GM18858 (cell line): Measurements from ENCODE around the gene ZNF277.

Experiments
- ATAC-seq: cut with Tn5 transposase; IDR thresholded peaks from one replicate; pipeline ENCODE4 v1.9.1; 2021; ENCODE audit not compliant: unreplicated experiment

ZNF277 gene, protein sequence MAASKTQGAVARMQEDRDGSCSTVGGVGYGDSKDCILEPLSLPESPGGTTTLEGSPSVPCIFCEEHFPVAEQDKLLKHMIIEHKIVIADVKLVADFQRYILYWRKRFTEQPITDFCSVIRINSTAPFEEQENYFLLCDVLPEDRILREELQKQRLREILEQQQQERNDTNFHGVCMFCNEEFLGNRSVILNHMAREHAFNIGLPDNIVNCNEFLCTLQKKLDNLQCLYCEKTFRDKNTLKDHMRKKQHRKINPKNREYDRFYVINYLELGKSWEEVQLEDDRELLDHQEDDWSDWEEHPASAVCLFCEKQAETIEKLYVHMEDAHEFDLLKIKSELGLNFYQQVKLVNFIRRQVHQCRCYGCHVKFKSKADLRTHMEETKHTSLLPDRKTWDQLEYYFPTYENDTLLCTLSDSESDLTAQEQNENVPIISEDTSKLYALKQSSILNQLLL

DNA sequence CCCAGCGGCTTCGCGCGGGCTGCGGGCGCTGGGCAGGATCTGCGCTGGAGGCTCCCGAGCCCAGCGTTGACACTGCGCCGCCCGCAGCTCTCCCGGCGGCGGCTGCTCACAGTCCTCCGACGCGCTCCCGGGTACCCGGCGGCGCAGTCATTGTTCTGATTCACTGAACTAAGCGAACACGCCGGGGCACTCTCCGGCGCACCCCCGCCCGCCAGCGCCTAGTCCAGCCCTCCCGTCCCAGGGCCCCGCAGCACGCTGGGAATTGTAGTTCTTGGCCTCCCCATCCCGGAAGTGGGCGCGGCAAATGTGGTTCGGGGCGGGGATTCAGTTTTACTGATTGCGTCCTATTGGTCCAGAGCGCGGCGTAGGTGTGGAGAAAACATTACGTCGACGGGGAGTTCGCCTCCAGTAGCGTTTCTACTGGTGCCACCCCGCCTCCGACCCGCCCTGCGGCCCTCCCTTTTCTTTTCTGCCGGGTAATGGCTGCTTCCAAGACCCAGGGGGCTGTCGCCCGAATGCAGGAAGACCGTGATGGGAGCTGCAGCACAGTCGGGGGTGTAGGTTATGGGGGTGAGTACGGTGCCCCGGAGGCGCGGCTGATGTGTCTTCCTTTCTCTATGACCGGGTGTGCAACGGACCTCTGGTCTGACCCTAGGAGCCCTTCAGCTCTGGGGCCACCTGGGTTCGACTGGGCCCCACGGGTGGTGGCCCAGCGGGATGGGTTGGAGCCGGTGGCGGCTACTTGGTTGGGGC lies at the start of gene ZNF277, which contains the start of gene DOCK4:
Gene ZNF277 (plus strand): TSS at position 458 of the 753 bp plus-strand sequence. CDS start 22 bp downstream, at position 480.
Gene DOCK4 (minus strand): TSS at position 162 of the 753 bp plus-strand sequence. CDS start 261 bp downstream, outside the sequence.
- peak; percentile 92 for ATAC-seq

DNA sequence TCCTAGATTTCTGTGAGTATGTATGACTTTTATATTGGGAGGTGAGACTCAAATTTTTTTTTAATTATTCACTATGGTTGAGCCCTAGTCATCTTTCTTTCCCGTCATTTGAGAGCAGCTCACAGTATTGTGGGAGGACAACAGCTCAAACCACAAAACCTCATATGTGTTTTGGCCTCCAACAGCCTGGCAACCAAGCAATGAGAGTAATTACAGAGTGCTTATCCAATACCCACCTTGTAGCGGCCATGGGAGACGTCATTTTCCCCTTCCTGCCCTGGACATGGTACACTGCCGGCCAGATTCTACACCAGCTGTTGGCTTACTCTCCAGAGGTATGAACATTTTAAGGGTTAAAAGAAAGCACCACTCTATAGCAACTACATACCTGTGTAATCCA lies 49.4 kb upstream of the ZNF277 start:
- ATAC-seq = no peak

DNA sequence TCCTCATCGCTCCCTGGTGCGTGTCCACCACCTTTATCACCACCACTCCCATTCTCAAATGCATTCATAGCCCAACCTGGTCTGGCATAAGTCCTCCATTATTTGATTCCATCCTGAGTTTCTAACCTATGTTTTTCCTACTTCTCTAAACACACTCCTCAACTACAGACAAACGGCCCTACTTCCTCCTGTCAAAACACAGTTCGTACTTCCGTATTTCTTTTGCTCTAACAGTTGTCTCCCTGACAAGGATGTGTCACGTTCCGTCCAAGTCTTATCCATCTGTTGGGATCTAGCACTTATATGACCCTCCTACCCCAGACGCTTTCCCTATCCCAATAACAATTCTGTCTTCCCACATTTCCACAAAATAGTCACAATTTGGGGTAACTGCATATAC lies 47.1 kb upstream of the ZNF277 start:
- ATAC-seq = no peak

DNA sequence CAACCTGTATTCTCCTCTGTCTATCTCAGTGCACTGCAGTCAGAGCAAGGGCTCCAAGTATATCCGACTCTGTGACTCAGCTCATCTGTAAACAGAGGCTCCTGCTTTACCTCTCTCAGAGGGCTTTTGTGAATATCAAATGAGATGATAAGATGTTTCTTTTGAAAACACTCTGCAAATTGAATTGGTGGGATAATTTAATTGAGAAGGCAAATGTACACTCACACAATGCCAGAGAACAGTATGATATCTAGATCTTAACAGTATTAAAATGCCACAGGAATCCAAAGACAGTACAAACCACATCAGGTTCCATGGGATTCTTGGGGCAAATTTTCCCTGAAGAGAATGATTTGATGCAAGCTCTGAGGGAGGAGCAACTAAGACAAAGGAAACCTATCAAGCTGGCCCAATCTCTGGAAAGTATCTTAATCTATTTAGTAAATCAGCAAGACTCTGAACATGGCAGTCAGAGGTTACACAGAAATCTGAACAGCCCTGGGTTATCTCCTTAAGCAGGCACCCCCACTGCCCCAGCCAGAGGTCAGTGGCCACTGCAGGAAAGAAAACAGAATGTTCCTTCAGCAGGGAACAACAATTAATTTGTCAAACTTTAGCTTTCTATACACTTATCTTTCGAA lies 46.2 kb upstream of the ZNF277 start:
- ATAC-seq = no peak

DNA sequence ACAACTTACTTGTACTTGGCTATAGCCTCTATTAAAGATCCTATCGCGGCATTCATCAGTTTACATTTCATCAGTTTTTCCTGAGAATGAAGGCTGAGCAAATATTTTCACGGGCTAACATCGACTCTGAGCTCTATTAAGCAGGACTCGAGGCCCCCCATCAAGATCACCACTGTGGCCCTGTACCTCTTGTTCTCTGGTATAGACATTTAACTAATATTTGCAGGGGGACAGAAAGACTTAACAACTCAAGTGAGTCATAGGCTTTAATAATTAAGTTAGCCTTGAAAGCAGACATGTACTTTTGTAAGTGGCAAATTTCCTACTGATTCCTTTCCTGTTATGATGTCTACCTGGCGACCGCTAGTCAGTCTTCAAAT lies 45.7 kb upstream of the ZNF277 start:
- ATAC-seq = no peak

DNA sequence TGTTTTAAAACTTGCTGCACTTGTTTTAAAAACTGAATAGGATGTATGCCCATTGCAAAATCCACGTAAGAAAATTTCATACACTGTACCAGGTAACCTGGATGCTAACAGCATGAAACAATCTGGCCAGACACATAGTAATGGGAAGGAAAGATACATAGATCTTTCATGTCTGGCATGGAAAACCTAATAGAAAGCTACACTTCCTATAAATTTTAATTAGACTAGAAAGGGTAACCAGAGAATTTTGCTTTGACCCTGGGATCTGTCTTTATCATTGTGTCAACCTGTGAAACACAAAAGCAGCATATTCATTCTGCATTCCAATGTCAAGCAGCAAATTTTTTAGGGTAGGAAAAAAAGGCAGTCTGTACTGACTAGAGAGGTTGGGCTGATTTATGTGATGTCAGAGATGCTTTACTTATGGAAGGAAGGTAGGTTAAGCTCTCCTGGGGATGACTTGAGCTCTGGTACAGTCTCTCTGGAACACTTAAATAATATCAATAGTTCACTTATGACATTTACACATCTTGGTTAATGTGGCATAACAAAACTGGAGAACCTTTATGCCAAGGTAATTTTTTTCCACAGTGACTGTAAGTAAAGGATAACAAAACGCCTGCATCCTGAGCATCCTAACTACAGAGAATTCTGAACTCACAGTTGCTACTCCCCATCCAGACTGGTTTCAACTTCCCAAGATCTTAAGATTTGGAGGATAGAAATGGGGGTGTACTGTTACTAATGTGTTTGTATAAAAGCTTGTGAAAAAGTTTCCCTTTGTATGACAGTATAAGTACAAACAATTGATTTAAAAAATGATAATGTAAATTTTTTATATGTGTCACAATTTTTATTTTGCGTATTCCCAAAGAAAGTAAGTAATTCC lies 45.0 kb upstream of the ZNF277 start:
- no peak for ATAC-seq

DNA sequence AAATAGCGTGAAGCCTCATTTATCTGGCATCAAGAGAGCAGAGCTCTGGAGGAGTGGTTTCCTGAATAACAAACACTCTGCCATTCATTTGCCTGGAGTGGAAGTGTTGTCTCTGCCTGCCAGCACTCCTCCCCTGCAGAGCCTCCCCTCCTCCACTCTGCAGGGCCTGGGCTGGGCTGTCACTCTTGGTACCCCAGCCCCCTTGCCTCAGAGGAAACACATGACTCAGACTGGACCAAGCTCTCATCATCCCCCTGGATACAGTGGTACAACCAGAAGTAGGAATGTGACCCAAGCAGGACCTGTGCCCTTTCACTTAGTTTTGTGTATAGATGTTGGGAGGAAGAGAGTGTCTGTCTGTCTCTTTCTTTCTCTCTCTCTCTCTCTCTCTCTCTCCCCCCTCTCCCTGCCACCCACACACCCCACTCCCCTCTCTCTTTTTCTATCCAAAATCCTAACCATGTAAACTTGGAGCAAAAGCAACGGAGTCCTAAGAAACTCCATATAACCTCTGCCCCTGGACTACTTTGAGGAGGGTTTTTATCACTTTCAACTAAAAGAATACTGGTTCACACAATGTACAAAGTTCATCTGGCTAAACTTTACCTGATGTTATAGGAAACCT lies 44.2 kb upstream of the ZNF277 start:
- no peak for ATAC-seq

DNA sequence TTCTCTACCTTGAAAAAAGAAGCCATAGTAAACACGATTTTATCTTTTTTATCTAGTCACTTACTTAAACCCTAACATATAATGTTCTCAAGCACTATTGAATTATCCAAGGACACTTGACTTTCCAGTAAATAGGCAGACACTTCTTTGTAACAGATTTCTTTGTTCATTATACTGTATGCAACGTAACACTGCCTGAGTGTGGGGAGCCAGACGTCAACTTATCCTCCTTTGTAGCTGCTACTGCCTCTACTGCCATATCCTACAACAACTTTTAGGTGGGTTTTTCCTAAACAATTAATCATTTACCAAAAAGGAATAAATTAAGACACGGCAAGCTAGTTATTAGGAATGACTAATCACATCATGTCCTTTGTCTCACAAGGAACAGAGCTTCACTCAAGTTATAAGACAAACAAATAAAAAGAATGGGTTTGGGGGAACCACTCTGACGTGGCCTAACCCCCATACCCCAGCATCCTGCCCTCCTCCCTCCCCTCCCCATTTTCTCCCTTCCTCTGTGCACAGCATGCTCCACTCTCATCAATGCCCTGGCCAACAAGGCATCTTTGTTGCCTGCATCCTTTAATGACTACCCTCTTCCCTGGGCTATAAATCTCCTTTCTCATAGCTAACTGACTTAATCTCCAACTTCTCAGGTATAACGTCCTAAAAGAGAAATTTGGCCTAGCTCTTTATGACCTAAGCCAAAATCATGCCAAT lies 43.5 kb upstream of the ZNF277 start:
- ATAC-seq = no peak

DNA sequence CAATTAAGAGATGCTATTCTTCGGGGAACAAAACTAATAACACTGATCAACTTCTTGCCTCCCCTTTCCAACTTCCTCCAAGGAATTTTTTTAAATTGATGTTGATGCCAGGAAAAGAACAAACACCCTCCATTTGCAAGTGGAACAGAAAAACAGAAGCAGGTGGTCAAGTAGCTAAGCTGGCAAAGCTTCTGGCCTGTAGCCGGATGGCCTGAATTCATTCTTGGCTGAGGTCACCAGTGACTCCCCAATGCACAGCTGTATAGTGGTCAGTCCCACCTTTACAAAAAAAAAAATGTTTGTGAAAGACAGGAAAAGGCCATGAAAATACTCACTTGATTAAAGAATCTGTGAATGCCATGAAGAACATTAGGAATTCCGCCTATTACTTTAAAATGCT lies 39.3 kb upstream of the ZNF277 start:
- no peak for ATAC-seq

DNA sequence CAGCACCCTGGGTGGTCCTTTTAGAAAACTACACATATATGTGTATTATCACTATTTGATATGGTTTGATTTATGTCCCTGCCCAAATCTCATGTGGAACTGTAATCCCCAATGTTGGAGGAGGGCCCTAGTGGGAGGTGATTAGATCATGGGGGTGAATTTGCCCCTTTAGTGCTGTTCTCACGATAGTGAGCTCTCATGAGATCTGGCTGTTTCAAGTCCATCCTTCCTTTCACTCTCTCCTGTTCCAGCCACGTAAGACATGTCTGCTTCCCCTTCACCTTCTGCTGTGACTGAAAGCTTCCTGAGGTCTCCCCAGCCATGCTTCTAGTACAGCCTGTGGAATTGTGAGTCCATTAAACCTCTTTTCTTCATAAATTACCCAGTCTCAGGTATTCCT lies 37.6 kb upstream of the ZNF277 start:
- no peak for ATAC-seq

DNA sequence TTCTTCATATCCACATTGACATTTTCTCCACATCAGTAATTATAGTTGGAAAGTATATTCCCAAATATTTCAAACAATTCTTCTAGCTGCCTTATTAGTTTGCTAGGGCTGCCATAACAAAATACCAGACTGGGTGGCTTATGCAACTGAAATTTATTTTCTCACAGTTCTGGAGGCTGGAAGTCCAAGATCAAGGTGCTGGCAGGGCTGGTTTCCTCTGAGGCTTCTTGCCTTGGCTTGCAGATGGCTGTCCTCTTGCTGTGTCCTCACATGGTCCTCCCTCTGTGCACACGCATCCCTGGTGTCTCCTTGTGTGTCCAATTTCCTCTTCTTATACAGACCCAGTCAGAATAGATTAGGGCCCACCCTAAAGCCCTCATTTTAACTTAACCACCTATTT lies 34.8 kb upstream of the ZNF277 start:
- ATAC-seq = no peak

DNA sequence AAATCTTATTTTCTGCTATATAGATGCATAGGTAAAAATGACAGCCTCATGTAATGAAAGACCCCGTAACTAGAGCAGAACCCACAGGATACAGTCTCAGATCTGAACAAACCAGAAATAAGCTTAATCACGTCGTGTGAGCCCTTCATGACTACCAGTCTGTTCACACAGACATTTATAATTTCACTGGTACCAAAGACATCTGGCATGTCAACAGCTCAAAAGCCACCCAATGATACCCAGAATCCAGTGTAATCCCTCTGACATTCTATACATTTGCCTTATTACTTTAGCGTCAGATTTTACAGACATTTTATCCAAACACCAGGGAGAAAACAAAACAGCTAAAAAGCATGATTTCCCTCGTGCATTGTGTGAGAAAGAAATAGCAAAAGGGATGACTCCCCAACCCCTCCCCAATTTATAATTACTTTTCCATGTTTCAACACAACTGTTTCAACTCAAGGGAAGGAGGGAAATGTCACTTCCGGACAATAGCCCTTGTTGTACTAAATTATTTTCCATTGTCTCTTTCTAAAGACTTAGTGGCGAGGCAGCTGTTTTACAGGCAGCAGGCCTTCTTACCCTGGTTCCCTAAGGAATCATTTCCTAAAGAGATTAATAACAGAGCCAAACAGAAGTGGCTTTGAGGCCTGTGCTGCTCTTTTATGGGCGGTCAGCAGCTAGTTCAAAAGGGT lies 33.5 kb upstream of the ZNF277 start:
- ATAC-seq = no peak

DNA sequence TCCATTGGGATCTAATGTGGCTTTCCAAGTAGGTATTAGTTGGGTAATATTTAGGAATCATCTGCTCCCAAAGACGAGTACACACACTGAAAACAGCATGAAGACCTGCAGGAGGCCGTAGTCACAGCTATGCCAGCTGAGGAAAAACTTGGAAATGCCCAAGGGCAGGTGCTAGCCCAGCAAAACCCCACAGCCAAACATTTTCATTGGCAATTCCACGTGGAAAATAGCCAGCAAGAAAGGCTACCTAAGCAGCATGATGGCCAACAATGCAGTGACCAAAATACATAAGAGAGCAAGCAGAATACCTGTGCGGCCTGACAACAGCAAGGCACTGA lies 33.0 kb upstream of the ZNF277 start:
- no peak for ATAC-seq

DNA sequence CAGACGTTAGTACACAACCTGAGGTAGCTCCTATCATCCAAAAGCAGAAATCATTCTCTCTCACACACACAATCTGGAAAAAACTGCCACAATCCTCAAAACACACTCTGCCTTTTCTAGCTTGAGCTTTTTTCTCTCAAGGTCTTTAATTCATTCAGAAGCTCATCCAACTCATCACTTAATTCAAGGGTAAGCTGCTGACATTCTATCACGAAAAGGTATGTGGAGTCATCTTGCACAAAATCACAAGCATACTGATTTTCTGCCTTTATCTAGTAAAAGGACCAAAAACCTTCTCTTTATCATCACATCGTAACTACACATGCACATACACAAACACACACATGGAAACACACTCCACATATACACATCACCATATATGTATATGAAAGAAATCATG lies 32.3 kb upstream of the ZNF277 start:
- ATAC-seq = no peak

DNA sequence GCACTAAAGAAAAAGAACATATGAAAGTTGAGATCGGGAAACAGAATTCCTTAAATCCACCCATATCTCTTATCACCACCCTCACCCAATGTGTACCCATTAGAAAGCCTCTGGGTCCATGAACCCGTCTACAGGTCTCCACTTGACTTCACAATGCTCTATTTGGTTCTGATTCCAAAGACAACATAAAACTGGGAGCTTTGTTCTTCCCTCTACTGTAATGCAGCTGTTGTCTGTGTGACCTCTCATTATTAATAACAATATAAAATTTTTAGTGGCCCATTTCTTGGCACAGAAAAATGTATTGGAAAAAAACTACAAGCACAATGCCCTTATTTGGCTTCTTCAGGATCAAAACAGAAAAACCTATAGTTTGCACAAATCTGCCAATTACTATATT lies 30.3 kb upstream of the ZNF277 start:
- ATAC-seq = no peak

DNA sequence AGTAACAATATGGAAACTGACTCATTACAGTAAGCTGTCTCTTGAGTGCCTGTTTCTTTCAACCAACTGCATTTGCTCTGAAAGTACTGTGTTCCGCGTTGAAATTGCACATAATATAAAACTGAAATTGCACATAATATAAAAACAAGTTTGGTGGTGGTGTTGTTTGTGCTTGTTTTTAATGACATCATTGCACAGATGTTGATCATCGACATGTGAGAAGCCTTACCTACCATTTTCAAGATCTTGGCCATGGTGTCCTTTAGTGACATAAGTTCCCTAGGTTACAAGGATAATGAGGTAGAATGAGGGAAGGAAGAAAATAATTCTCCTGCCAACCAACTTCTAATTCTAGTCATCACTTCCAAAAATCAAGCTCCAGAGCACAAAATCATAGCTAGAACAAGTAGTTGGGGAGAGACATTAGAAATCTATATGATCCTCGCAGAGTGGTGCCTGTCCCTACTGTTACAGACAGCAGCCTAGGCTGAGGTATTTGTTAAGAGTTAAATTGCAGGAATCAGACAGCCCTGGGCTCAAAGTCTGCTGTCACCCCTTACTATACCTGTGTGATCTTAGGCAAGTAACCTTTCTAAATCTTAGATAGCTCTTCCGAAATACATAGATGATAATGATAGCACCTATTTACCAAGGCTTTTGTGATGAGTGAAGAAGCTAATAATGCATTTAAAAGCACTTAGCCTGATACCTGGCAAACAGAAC lies 29.6 kb upstream of the ZNF277 start:
- no peak for ATAC-seq

DNA sequence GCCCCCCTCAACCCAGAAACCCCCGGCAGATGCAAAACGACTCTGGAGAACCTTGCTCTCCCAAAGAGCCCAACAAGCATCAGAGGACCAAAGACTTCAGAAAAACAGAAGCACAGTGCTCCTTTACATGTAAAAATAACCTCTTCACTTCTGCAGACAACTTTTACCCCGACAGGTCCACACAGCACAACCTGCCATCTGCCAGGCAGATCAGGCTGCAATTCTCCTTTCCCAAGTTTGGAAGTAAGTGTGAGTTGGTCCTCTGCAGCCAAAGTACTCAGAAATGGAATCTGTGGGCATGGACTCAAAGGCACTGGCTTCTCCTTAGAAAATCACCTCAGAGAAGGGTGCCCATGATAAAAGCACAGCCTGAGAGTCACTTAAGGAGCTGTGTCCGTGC lies 26.3 kb upstream of the ZNF277 start:
- ATAC-seq = no peak

DNA sequence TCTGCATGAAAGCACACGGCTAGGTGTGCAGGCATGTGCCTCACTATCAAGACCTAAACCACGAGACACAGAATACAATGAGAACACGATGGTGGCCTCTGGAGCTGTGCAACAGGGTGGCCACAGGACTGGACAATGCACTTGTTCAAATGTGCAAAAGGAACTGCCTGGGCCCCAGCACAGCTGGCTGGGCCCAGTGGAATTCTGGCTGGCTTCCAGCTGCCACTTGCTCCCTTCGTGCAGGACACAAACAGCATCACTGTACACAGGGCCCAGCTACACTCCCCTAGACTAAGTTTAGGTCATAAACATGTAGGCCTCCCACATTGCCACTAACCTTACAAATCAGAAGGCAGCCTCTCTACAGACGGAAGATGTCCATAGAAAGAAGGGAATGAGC lies 23.7 kb upstream of the ZNF277 start:
- no peak for ATAC-seq

DNA sequence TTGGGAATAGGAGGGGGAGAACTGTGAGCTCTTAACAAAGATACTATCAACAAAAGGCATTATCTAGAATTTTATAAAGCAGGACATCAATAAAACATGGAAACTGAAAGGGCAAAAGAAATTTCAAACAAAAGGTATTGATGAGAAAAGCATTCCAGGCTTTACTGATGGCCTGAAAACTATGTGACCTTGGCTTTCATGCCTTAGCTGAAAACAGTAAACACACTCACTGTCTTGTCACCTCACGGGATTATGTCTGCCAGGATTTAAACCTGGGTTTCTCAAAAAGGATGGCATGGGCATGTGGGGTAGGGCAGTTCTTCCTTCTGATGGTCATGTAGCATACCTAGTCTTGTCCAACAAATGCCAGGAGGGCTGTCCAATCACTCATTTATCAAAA lies 23.2 kb upstream of the ZNF277 start:
- ATAC-seq = no peak
